Epithelial cell of prostate (primary cell): ENCODE data around the gene CCDC178.

Experiments used
- DNase-seq: peaks from one replicate; pipeline ENCODE4 v3.0.0-alpha.2; 2011; ENCODE audit warnings: low read depth, low spot score
- H3K27ac ChIP-seq: fragments of 450-650 bp; 2 replicates; pipeline ENCODE4 v1.5.1; 2017; ENCODE audit warnings: mild to moderate bottlenecking

CCDC178 gene

GRCh38 chr18:33146014-33146413, 294.5 kb downstream of the CCDC178 start:
- no peak for DNase-seq
- no peak overlapping the region for H3K27ac ChIP-seq

- no peak overlapping the region for H3K27ac ChIP-seq
- DNase-seq, result no peak
These were observed 304.4 kb downstream of the CCDC178 start for GRCh38 chr18:33135951-33136660.

GRCh38 chr18:33132657-33133056, 307.9 kb downstream of the CCDC178 start:
- H3K27ac ChIP-seq, result no peak overlapping the region
- DNase-seq, result no peak

GRCh38 chr18:33128581-33128980, 311.9 kb downstream of the CCDC178 start:
- no peak overlapping the region for H3K27ac ChIP-seq
- no peak for DNase-seq

- DNase-seq, result no peak
- H3K27ac ChIP-seq, result no peak overlapping the region
These were observed 316.5 kb downstream of the CCDC178 start for GRCh38 chr18:33123862-33124518.

- no peak overlapping the region for H3K27ac ChIP-seq
- DNase-seq, result peak; percentile 69
These were observed 324.1 kb downstream of the CCDC178 start for GRCh38 chr18:33116376-33116775.

GRCh38 chr18:33115917-33116316, 324.6 kb downstream of the CCDC178 start:
- DNase-seq, result no peak
- H3K27ac ChIP-seq, result no peak overlapping the region

GRCh38 chr18:33115476-33115875, 325.0 kb downstream of the CCDC178 start:
- no peak for DNase-seq
- no peak overlapping the region for H3K27ac ChIP-seq

GRCh38 chr18:33114749-33115148, 325.8 kb downstream of the CCDC178 start:
- no peak for DNase-seq
- no peak overlapping the region for H3K27ac ChIP-seq

GRCh38 chr18:33113416-33113815, 327.1 kb downstream of the CCDC178 start:
- H3K27ac ChIP-seq, result no peak overlapping the region
- no peak for DNase-seq

GRCh38 chr18:33107511-33107910, 333.0 kb downstream of the CCDC178 start:
- no peak for DNase-seq
- no peak overlapping the region for H3K27ac ChIP-seq

- DNase-seq, result no peak
- H3K27ac ChIP-seq, result no peak overlapping the region
These were observed 339.2 kb downstream of the CCDC178 start for GRCh38 chr18:33101316-33101715.

GRCh38 chr18:33099626-33100025, 340.9 kb downstream of the CCDC178 start:
- no peak overlapping the region for H3K27ac ChIP-seq
- DNase-seq, result no peak

GRCh38 chr18:33097126-33097525, 343.4 kb downstream of the CCDC178 start:
- no peak for DNase-seq
- no peak overlapping the region for H3K27ac ChIP-seq

- DNase-seq, result no peak
- H3K27ac ChIP-seq, result no peak overlapping the region
These were observed 350.1 kb downstream of the CCDC178 start for GRCh38 chr18:33090461-33090860.

GRCh38 chr18:33076601-33077000, 363.9 kb downstream of the CCDC178 start:
- no peak overlapping the region for H3K27ac ChIP-seq
- DNase-seq, result no peak

- no peak overlapping the region for H3K27ac ChIP-seq
- no peak for DNase-seq
These were observed 366.4 kb downstream of the CCDC178 start for GRCh38 chr18:33074125-33074524.

GRCh38 chr18:33062834-33063364, 377.6 kb downstream of the CCDC178 start:
- H3K27ac ChIP-seq, result no peak overlapping the region
- no peak for DNase-seq

- H3K27ac ChIP-seq, result no peak overlapping the region
- no peak for DNase-seq
These were observed 387.6 kb downstream of the CCDC178 start for GRCh38 chr18:33052886-33053285.

GRCh38 chr18:33051407-33051806, 389.1 kb downstream of the CCDC178 start:
- DNase-seq, result peak; percentile 18
- H3K27ac ChIP-seq, result no peak overlapping the region

GRCh38 chr18:33040213-33040612, 400.3 kb downstream of the CCDC178 start:
- H3K27ac ChIP-seq, result no peak overlapping the region
- no peak for DNase-seq

GRCh38 chr18:33034945-33035344, 405.6 kb downstream of the CCDC178 start:
- H3K27ac ChIP-seq, result no peak overlapping the region
- DNase-seq, result no peak
